ENCODE data around the gene SERPINB13.

SERPINB13 gene

GRCh38 chr18:63564561-63564960, 22.6 kb upstream of the SERPINB13 start:
- no peak for TF ChIP-seq CTCF (conservative IDR thresholded peaks at IDR 0.05; ENCODE audit: low read depth)
- no peak overlapping the region for H3K27ac ChIP-seq
- CTCF ChIA-PET = interaction anchor here (2.8 kb wide), 1 partner anchor 14 kb away, joined by 7 read pairs; no protein-coding TSS in a partner anchor
- no peak for DNase-seq (ENCODE audit: low spot score)
- POLR2A ChIA-PET (ENCODE audit: low non-redundant PET) = no interaction called here

- ChIA-PET CTCF (no interaction called here), POLR2A (ENCODE audit: low non-redundant PET) (no interaction called here)
- no peak for TF ChIP-seq CTCF (conservative IDR thresholded peaks at IDR 0.05; ENCODE audit: low read depth)
- no peak overlapping the region for H3K27ac ChIP-seq
- DNase-seq (ENCODE audit: low spot score) = no peak
These were observed 19.9 kb upstream of the SERPINB13 start for GRCh38 chr18:63567276-63567675.

- no peak for TF ChIP-seq CTCF (conservative IDR thresholded peaks at IDR 0.05; ENCODE audit: low read depth)
- CTCF ChIA-PET = no interaction called here
- no peak for DNase-seq (ENCODE audit: low spot score)
- no peak overlapping the region for H3K27ac ChIP-seq
- POLR2A ChIA-PET (ENCODE audit: low non-redundant PET) = no interaction called here
These were observed 19.3 kb upstream of the SERPINB13 start for GRCh38 chr18:63567825-63568224.

- H3K27ac ChIP-seq = no peak overlapping the region
- ChIA-PET POLR2A (ENCODE audit: low non-redundant PET) (no interaction called here), CTCF (no interaction called here)
- no peak for TF ChIP-seq CTCF (conservative IDR thresholded peaks at IDR 0.05; ENCODE audit: low read depth)
- no peak for DNase-seq (ENCODE audit: low spot score)
These were observed 16.4 kb upstream of the SERPINB13 start for GRCh38 chr18:63570721-63571120.

- TF ChIP-seq CTCF (conservative IDR thresholded peaks at IDR 0.05; ENCODE audit: low read depth) = no peak
- ChIA-PET POLR2A (ENCODE audit: low non-redundant PET) (no interaction called here), CTCF (no interaction called here)
- no peak overlapping the region for H3K27ac ChIP-seq
- no peak for DNase-seq (ENCODE audit: low spot score)
These were observed 11.5 kb upstream of the SERPINB13 start for GRCh38 chr18:63575681-63576080.

GRCh38 chr18:63578357-63578958, 8.7 kb upstream of the SERPINB13 start:
- POLR2A ChIA-PET (ENCODE audit: low non-redundant PET) = no interaction called here
- DNase-seq (ENCODE audit: low spot score) = no peak
- peak; percentile 76 for TF ChIP-seq CTCF (conservative IDR thresholded peaks at IDR 0.05; ENCODE audit: low read depth)
- no peak overlapping the region for H3K27ac ChIP-seq
- CTCF ChIA-PET = interaction anchor here (0.6 to 3.1 kb wide), 10 partner anchors 13 to 407 kb away, joined by 3 to 19 read pairs (median 4); no protein-coding TSS in a partner anchor
